HepG2 (cell line): ENCODE data around the gene TPX2. TPM values are rescaled to one million over a fixed set of nuclear protein-coding genes. Genes with fewer than 3 reads are reported as not detected.

ENCODE experiments used
- ATF1 ChIP-seq: IDR thresholded peaks from 2 replicates; pipeline ENCODE4 v1.6.1; 2016; ENCODE audit warnings: mild to moderate bottlenecking, control low read depth
- GTF2F1 ChIP-seq: fragments of 150-350 bp; IDR thresholded peaks from 2 replicates; pipeline ENCODE4 v1.6.1; 2014; ENCODE audit warnings: low read length
- LBX2 ChIP-seq: sonication (generic); formaldehyde crosslinking; IDR thresholded peaks from 2 replicates; pipeline ENCODE4 v1.5.0; 2020; ENCODE audit warnings: missing genetic modification reagents, mild to moderate bottlenecking, borderline replicate concordance
- MIXL1 ChIP-seq: IDR thresholded peaks from 2 replicates; pipeline ENCODE4 v1.6.1; 2016
- MYC ChIP-seq: sonication (generic); formaldehyde crosslinking; IDR thresholded peaks from 2 replicates; pipeline ENCODE4 v1.9.0; 2021; ENCODE audit warnings: missing genetic modification reagents, borderline replicate concordance
- MYNN ChIP-seq: sonication (generic); formaldehyde crosslinking; IDR thresholded peaks from 2 replicates; pipeline ENCODE4 v1.4.0; 2020; ENCODE audit warnings: mild to moderate bottlenecking, low read depth, missing genetic modification reagents
- NFKBIZ ChIP-seq: IDR thresholded peaks from 2 replicates; pipeline ENCODE4 v1.6.1; 2018; ENCODE audit warnings: missing genetic modification reagents, missing compliant biosample characterization
- SNAPC4 ChIP-seq: sonication (generic); formaldehyde crosslinking; IDR thresholded peaks from 2 replicates; pipeline ENCODE4 v1.4.0; 2020; ENCODE audit warnings: mild to moderate bottlenecking, missing genetic modification reagents
- THAP8 ChIP-seq: sonication (generic); formaldehyde crosslinking; IDR thresholded peaks from 2 replicates; pipeline ENCODE4 v1.5.1; 2020; ENCODE audit warnings: missing genetic modification reagents, mild to moderate bottlenecking, borderline replicate concordance
- THRA ChIP-seq: sonication (generic); formaldehyde crosslinking; IDR thresholded peaks from 2 replicates; pipeline ENCODE4 v1.4.0; 2020; ENCODE audit warnings: missing genetic modification reagents, borderline replicate concordance
- ZNF124 ChIP-seq: sonication (generic); formaldehyde crosslinking; IDR thresholded peaks from 2 replicates; pipeline ENCODE4 v1.4.0; 2020; ENCODE audit warnings: missing genetic modification reagents
- ZNF263 ChIP-seq: sonication (generic); formaldehyde crosslinking; IDR thresholded peaks from 2 replicates; pipeline ENCODE4 v1.4.0; 2020; ENCODE audit warnings: missing genetic modification reagents
- ZNF446 ChIP-seq: sonication (generic); formaldehyde crosslinking; IDR thresholded peaks from 2 replicates; pipeline ENCODE4 v1.5.0; 2020; ENCODE audit warnings: mild to moderate bottlenecking, missing genetic modification reagents
- ZNF501 ChIP-seq: sonication (generic); formaldehyde crosslinking; IDR thresholded peaks from 2 replicates; pipeline ENCODE4 v1.5.1; 2020; ENCODE audit warnings: mild to moderate bottlenecking, moderate library complexity, missing genetic modification reagents
- ZNF609 ChIP-seq: sonication (generic); formaldehyde crosslinking; IDR thresholded peaks from 2 replicates; pipeline ENCODE4 v1.4.0; 2020; ENCODE audit warnings: mild to moderate bottlenecking, missing genetic modification reagents, borderline replicate concordance
- ZNF615 ChIP-seq: sonication (generic); formaldehyde crosslinking; IDR thresholded peaks from 2 replicates; pipeline ENCODE4 v1.5.0; 2020; ENCODE audit warnings: mild to moderate bottlenecking, missing genetic modification reagents, borderline replicate concordance
- polyA plus RNA-seq, 8 experiments: library from polyadenylated mRNA; depleted of rRNA in 3 of 8; stranded (reverse) in 7 of 8; unstranded in 1 of 8; fragments of >200 nt; fragmentation: Illumina TruSeq in 4 of 8; extraction: Trizol in 4 of 8; gene quantifications; 2 replicates each; pipeline versions ENCODE4 v1.2.1 to v1.2.3, GENCODE V29; 2011 to 2016; ENCODE audit warnings: low read depth in 4 of 8, missing spikeins in 1 of 8, mixed read lengths in 1 of 8; ENCODE audit not compliant: insufficient read depth in 1 of 8
- total RNA-seq, 5 experiments: library from RNA; depleted of rRNA; stranded (reverse); fragments of >200 nt; fragmentation: Illumina TruSeq; extraction: Trizol; gene quantifications; 2 replicates each; pipeline ENCODE4 v1.2.3, GENCODE V29; 2016; ENCODE audit warnings: low read depth in 1 of 5

TPX2 gene
- total and polyA plus RNA-seq, 2 of the 13 experiments (the other 11 are each of a cell fraction or from before 2014, with no cell fraction given) = 34.3 to 124 TPM

GRCh38 chr20:31722257-31723068 is 16.6 kb upstream of the TPX2 start, which contains the start of gene BCL2L1 (continued):
- TF ChIP-seq ZNF609 (CRISPR knock-in tag) (peak; percentile 35), ATF1 (CRISPR knock-in tag) (no peak), THAP8 (CRISPR knock-in tag) (0 out of 2 replicates have a peak, but pooled peaks have one; percentile 29), ZNF446 (CRISPR knock-in tag) (no peak; the same call in 1 of the 2 replicates), NFKBIZ (CRISPR knock-in tag) (no peak; the same call in 1 of the 2 replicates), ZNF615 (CRISPR knock-in tag) (no peak; the same call in 1 of the 2 replicates), ZNF263 (CRISPR knock-in tag) (no peak), LBX2 (CRISPR knock-in tag) (0 out of 2 replicates have a peak, but pooled peaks have one; percentile 73), GTF2F1 (no peak), ZNF501 (no peak), THRA (CRISPR knock-in tag) (peak; percentile 77; the same call in 1 of the 2 replicates), MYNN (CRISPR knock-in tag) (no peak), SNAPC4 (peak; percentile 53; the same call in 1 of the 2 replicates), MIXL1 (peak; percentile 57; the same call in 1 of the 2 replicates), ZNF124 (CRISPR knock-in tag) (no peak), MYC (CRISPR knock-in tag) (no peak)
